ENCODE measurements around the gene SNAP91. TPM values are rescaled to one million over a fixed set of nuclear protein-coding genes. Genes with fewer than 3 reads are reported as not detected.

The SNAP91 gene
- total RNA-seq, 1 donor from 2014 or later, result 0.11 TPM

- no peaks in the 10 kb centered on the region for H3K27me3 Mint-ChIP-seq (ENCODE audit: unreplicated experiment)
- DNase-seq (ENCODE audit: extremely low spot score, unreplicated experiment), result no peak
- H3K36me3 Mint-ChIP-seq (ENCODE audit: unreplicated experiment), result no peaks in the 10 kb centered on the region
- H3K9me3 Mint-ChIP-seq (ENCODE audit: unreplicated experiment), result peaks cover 4% of the 10 kb centered on the region
- TF ChIP-seq CTCF (IDR thresholded peaks at IDR 0.05), result no peak
- no peak overlapping the region for H3K4me3 Mint-ChIP-seq (ENCODE audit: unreplicated experiment)
- no peaks in the 10 kb centered on the region for H3K4me1 Mint-ChIP-seq (ENCODE audit: unreplicated experiment)
- no peak overlapping the region for H3K27ac Mint-ChIP-seq (ENCODE audit: unreplicated experiment)
These were observed 32.2 kb upstream of the SNAP91 start for GRCh38 chr6:83741089-83741488.

- no peak overlapping the region for H3K27ac Mint-ChIP-seq (ENCODE audit: unreplicated experiment)
- DNase-seq (ENCODE audit: extremely low spot score, unreplicated experiment), result no peak
- H3K36me3 Mint-ChIP-seq (ENCODE audit: unreplicated experiment), result no peaks in the 10 kb centered on the region
- H3K4me1 Mint-ChIP-seq (ENCODE audit: unreplicated experiment), result no peaks in the 10 kb centered on the region
- no peaks in the 10 kb centered on the region for H3K27me3 Mint-ChIP-seq (ENCODE audit: unreplicated experiment)
- H3K9me3 Mint-ChIP-seq (ENCODE audit: unreplicated experiment), result peaks cover 4% of the 10 kb centered on the region
- no peak for TF ChIP-seq CTCF (IDR thresholded peaks at IDR 0.05)
- no peak overlapping the region for H3K4me3 Mint-ChIP-seq (ENCODE audit: unreplicated experiment)
These were observed 26.6 kb upstream of the SNAP91 start for GRCh38 chr6:83735461-83735860.

- Mint-ChIP-seq H3K4me1 (ENCODE audit: unreplicated experiment) (no peaks in the 10 kb centered on the region), H3K27me3 (ENCODE audit: unreplicated experiment) (no peaks in the 10 kb centered on the region), H3K4me3 (ENCODE audit: unreplicated experiment) (no peak overlapping the region), H3K36me3 (ENCODE audit: unreplicated experiment) (no peaks in the 10 kb centered on the region), H3K9me3 (ENCODE audit: unreplicated experiment) (no peaks in the 10 kb centered on the region), H3K27ac (ENCODE audit: unreplicated experiment) (no peak overlapping the region)
- TF ChIP-seq CTCF (IDR thresholded peaks at IDR 0.05), result no peak
- DNase-seq (ENCODE audit: extremely low spot score, unreplicated experiment), result no peak
These were observed 21.0 kb upstream of the SNAP91 start for GRCh38 chr6:83729871-83730270.

- Mint-ChIP-seq H3K4me1 (ENCODE audit: unreplicated experiment) (no peaks in the 10 kb centered on the region), H3K4me3 (ENCODE audit: unreplicated experiment) (no peak overlapping the region), H3K27me3 (ENCODE audit: unreplicated experiment) (peaks cover 7% of the 10 kb centered on the region), H3K36me3 (ENCODE audit: unreplicated experiment) (no peaks in the 10 kb centered on the region), H3K27ac (ENCODE audit: unreplicated experiment) (no peak overlapping the region), H3K9me3 (ENCODE audit: unreplicated experiment) (no peaks in the 10 kb centered on the region)
- DNase-seq (ENCODE audit: extremely low spot score, unreplicated experiment), result no peak
- no peak for TF ChIP-seq CTCF (IDR thresholded peaks at IDR 0.05)
These were observed 14.0 kb upstream of the SNAP91 start for GRCh38 chr6:83722876-83723275.

- H3K27ac Mint-ChIP-seq (ENCODE audit: unreplicated experiment), result no peak overlapping the region
- H3K4me1 Mint-ChIP-seq (ENCODE audit: unreplicated experiment), result no peaks in the 10 kb centered on the region
- H3K36me3 Mint-ChIP-seq (ENCODE audit: unreplicated experiment), result no peaks in the 10 kb centered on the region
- peaks cover 2% of the 10 kb centered on the region for H3K27me3 Mint-ChIP-seq (ENCODE audit: unreplicated experiment)
- H3K9me3 Mint-ChIP-seq (ENCODE audit: unreplicated experiment), result no peaks in the 10 kb centered on the region
- no peak overlapping the region for H3K4me3 Mint-ChIP-seq (ENCODE audit: unreplicated experiment)
- no peak for TF ChIP-seq CTCF (IDR thresholded peaks at IDR 0.05)
- DNase-seq (ENCODE audit: extremely low spot score, unreplicated experiment), result no peak
These were observed 8.9 kb upstream of the SNAP91 start for GRCh38 chr6:83717809-83718208.

Measured in osteocyte (in vitro differentiated cells).